Left renal cortex interstitium (tissue), 4 donors: ENCODE results near the gene GJB2. TPM values are rescaled to one million over a fixed set of nuclear protein-coding genes. Genes with fewer than 3 reads are reported as not detected.

Source experiments
- DNase-seq, 4 donors: peaks; one replicate each; pipeline ENCODE4 v3.0.0-alpha.2; 2013; ENCODE audit warnings: low read depth in 4 of 4, low spot score in 2 of 4, missing footprints in 1 of 4
- polyA plus RNA-seq, 4 donors: library from polyadenylated mRNA; unstranded; fragments of 120-200 nt; gene quantifications; one replicate each; pipeline ENCODE4 v1.2.1, GENCODE V29; 2013; ENCODE audit not compliant: insufficient read length in 4 of 4

GJB2 gene
- polyA plus RNA-seq, 4 donors: 2.4 to 5.2 (median 3.7) TPM

GRCh38 chr13:20193162-20193906 lies 596 bp upstream of the GJB2 start:
- DNase-seq: no peak

- DNase-seq: no peak
These were observed 441 bp downstream of the GJB2 start for GRCh38 chr13:20192158-20192835.

- no peak for DNase-seq
These were observed 1.2 kb downstream of the GJB2 start for GRCh38 chr13:20191311-20192157.

GRCh38 chr13:20190481-20191310 lies 2.0 kb downstream of the GJB2 start:
- no peak for DNase-seq

GRCh38 chr13:20190076-20190475 lies 2.7 kb downstream of the GJB2 start:
- DNase-seq: no peak

- no peak for DNase-seq
These were observed 3.8 kb downstream of the GJB2 start for GRCh38 chr13:20188667-20189553.

- no peak for DNase-seq
These were observed 6.0 kb downstream of the GJB2 start for GRCh38 chr13:20186771-20187170.

- DNase-seq: no peak
These were observed 7.2 kb downstream of the GJB2 start for GRCh38 chr13:20185366-20186056.

- no peak for DNase-seq
These were observed 10.4 kb downstream of the GJB2 start for GRCh38 chr13:20182231-20182846.

- DNase-seq: no peak
These were observed 11.6 kb downstream of the GJB2 start for GRCh38 chr13:20181188-20181587.

GRCh38 chr13:20178156-20178555 lies 14.6 kb downstream of the GJB2 start:
- no peak for DNase-seq

GRCh38 chr13:20177049-20177831 lies 15.5 kb downstream of the GJB2 start:
- no peak for DNase-seq

GRCh38 chr13:20175907-20176652 lies 16.7 kb downstream of the GJB2 start:
- no peak for DNase-seq

- DNase-seq: no peak
These were observed 17.3 kb downstream of the GJB2 start for GRCh38 chr13:20175406-20175794.

GRCh38 chr13:20174656-20175405 lies 17.9 kb downstream of the GJB2 start:
- DNase-seq: no peak

GRCh38 chr13:20173116-20173746 lies 19.5 kb downstream of the GJB2 start:
- no peak for DNase-seq
